SK-N-SH (cell line): Measurements from ENCODE around the gene LRRN4. TPM values are rescaled to one million over a fixed set of nuclear protein-coding genes. Genes with fewer than 3 reads are reported as not detected.

Experiments used
- CTCF ChIA-PET: fragments of 300-600, 350-600 bp; formaldehyde crosslinking; extraction: SDS; loops from one replicate; lab custom pipeline; 2021; lab: Yijun Ruan, JAX
- POLR2A ChIA-PET: fragments of 350-600 bp; sonication (Branson Sonifier 250); formaldehyde crosslinking; extraction: SDS; loops from one replicate; lab custom pipeline; 2020; ENCODE audit warnings: antibody characterized with exemption, inconsistent platforms; lab: Yijun Ruan, JAX
- DNase-seq: peaks from one replicate; pipeline ENCODE4 v3.0.0; 2012
- H2AFZ ChIP-seq: fragments of 200-600 bp; sonication (generic); 2 replicates; pipeline ENCODE4 v1.8.1; 2016; ENCODE audit warnings: antibody characterized with exemption, mild to moderate bottlenecking, low read depth
- H3F3A ChIP-seq: fragments of 200-600 bp; sonication (generic); replicated peaks from 2 replicates; pipeline ENCODE3; 2016; ENCODE audit warnings: antibody characterized with exemption, mild to moderate bottlenecking; ENCODE audit not compliant: insufficient read depth
- H3K27ac ChIP-seq, 2 experiments: fragments of 200-500 bp in 1 of 2; fragments of 200-600 bp in 1 of 2; sonication (Bioruptor generic) in 1 of 2; sonication (generic), shearing (Covaris generic) in 1 of 2; 2 replicates each; pipeline versions ENCODE4 v1.5.1 to v1.6.1; 2014 to 2016; ENCODE audit warnings: low read depth in 2 of 2, inconsistent platforms in 1 of 2, low read length in 1 of 2, mild to moderate bottlenecking in 1 of 2, mixed read lengths in 1 of 2
- H3K27me3 ChIP-seq: fragments of 200-600 bp; sonication (generic), shearing (Covaris generic); 2 replicates; pipeline ENCODE4 v1.6.1; 2016; ENCODE audit warnings: mixed run types; ENCODE audit not compliant: insufficient read depth
- H3K36me3 ChIP-seq, 2 experiments: fragments of 200-500 bp in 1 of 2; fragments of 200-600 bp in 1 of 2; sonication (Bioruptor generic) in 1 of 2; sonication (generic) in 1 of 2; replicated peaks in 1 of 2; 2 replicates each; pipeline versions ENCODE3 to v1.5.1; 2014 to 2016; ENCODE audit warnings: low read length in 1 of 2, mild to moderate bottlenecking in 1 of 2; ENCODE audit not compliant: insufficient read depth in 2 of 2, control insufficient read depth in 1 of 2
- H3K4me1 ChIP-seq, 2 experiments: fragments of 200-500 bp in 1 of 2; fragments of 200-600 bp in 1 of 2; sonication (Bioruptor generic) in 1 of 2; sonication (generic), shearing (Covaris generic) in 1 of 2; 2 replicates each; pipeline versions ENCODE4 v1.5.1 to v1.6.1; 2014 to 2016; ENCODE audit warnings: low read depth in 1 of 2, low read length in 1 of 2, mixed run types in 1 of 2; ENCODE audit not compliant: insufficient read depth in 2 of 2, control insufficient read depth in 1 of 2
- H3K4me2 ChIP-seq: fragments of 200-600 bp; sonication (generic), shearing (Covaris generic); 2 replicates; pipeline ENCODE4 v1.6.1; 2017; ENCODE audit warnings: mixed run types
- H3K4me3 ChIP-seq, 2 experiments: fragments of 200-500 bp in 1 of 2; fragments of 200-600 bp in 1 of 2; sonication (Bioruptor generic) in 1 of 2; sonication (generic), shearing (Covaris generic) in 1 of 2; 2 replicates each; pipeline versions ENCODE4 v1.5.1 to v1.8.1; 2014 to 2016; ENCODE audit warnings: low read depth in 2 of 2, inconsistent platforms in 1 of 2, low read length in 1 of 2, mild to moderate bottlenecking in 1 of 2, mixed read lengths in 1 of 2, moderate library complexity in 1 of 2
- H3K79me2 ChIP-seq: fragments of 200-600 bp; sonication (generic); 2 replicates; pipeline ENCODE4 v1.8.1; 2017; ENCODE audit warnings: mild to moderate bottlenecking; ENCODE audit not compliant: insufficient read depth
- H3K9ac ChIP-seq: fragments of 200-600 bp; sonication (generic); 2 replicates; pipeline ENCODE4 v1.6.1; 2017; ENCODE audit warnings: mixed run types
- H3K9me2 ChIP-seq: fragments of 200-600 bp; sonication (generic); 2 replicates; pipeline ENCODE4 v1.6.1; 2017; ENCODE audit warnings: mixed run types
- H3K9me3 ChIP-seq: fragments of 200-600 bp; sonication (generic); 2 replicates; pipeline ENCODE4 v1.6.1; 2017; ENCODE audit warnings: mixed run types, mild to moderate bottlenecking, moderate library complexity
- H4K20me1 ChIP-seq: fragments of 200-600 bp; sonication (generic); 2 replicates; pipeline ENCODE4 v1.6.1; 2017; ENCODE audit warnings: mild to moderate bottlenecking, mixed run types; ENCODE audit not compliant: insufficient read depth
- EZH2phosphoT487 ChIP-seq: fragments of 200-600 bp; sonication (generic); IDR thresholded peaks from 2 replicates; pipeline ENCODE4 v1.6.1; 2017; ENCODE audit warnings: low read depth, mixed run types, mild to moderate bottlenecking, antibody characterized with exemption, moderate library complexity, borderline replicate concordance
- FOSL2 ChIP-seq: IDR thresholded peaks from 2 replicates; pipeline ENCODE4 v1.4.0; 2012; ENCODE audit warnings: low read depth, mild to moderate bottlenecking, moderate library complexity, borderline replicate concordance
- FOXM1 ChIP-seq: IDR thresholded peaks from 2 replicates; pipeline ENCODE4 v1.4.0; 2012; ENCODE audit warnings: low read depth, mild to moderate bottlenecking
- GABPA ChIP-seq: IDR thresholded peaks from 2 replicates; pipeline ENCODE4 v1.4.0; 2012; ENCODE audit warnings: low read depth, mild to moderate bottlenecking
- IRF3 ChIP-seq: fragments of 150-350 bp; IDR thresholded peaks from 2 replicates; pipeline ENCODE4 v1.6.1; 2016; ENCODE audit warnings: mild to moderate bottlenecking, low read depth, low read length
- JUND ChIP-seq: IDR thresholded peaks from 2 replicates; pipeline ENCODE4 v1.4.0; 2012
- NFIC ChIP-seq: IDR thresholded peaks from 2 replicates; pipeline ENCODE4 v1.4.0; 2012; ENCODE audit warnings: borderline replicate concordance
- RAD21 ChIP-seq: IDR thresholded peaks from 2 replicates; pipeline ENCODE4 v1.6.1; 2012; ENCODE audit warnings: mild to moderate bottlenecking, low read length
- RFX5 ChIP-seq: IDR thresholded peaks from 2 replicates; pipeline ENCODE4 v1.6.1; 2012; ENCODE audit warnings: mild to moderate bottlenecking, improper control_type of control experiment, low read length
- RXRA ChIP-seq: IDR thresholded peaks from 2 replicates; pipeline ENCODE4 v1.4.0; 2012; ENCODE audit warnings: low read depth, mild to moderate bottlenecking, borderline replicate concordance
- TAF1 ChIP-seq: IDR thresholded peaks from 2 replicates; pipeline ENCODE4 v1.6.1; 2012; ENCODE audit warnings: low read depth, mild to moderate bottlenecking, low read length, moderate library complexity, borderline replicate concordance
- TEAD4 ChIP-seq: IDR thresholded peaks from 2 replicates; pipeline ENCODE4 v1.4.0; 2012; ENCODE audit warnings: mild to moderate bottlenecking, borderline replicate concordance; ENCODE audit not compliant: insufficient read depth
- WGBS: methylation state at CpG from one replicate; pipeline ENCODE4 v1.1.6; 2017; ENCODE audit warnings: low lambda C conversion rate; 5-methylcytosine and 5-hydroxymethylcytosine counted together
- polyA plus RNA-seq, 3 experiments: library from polyadenylated mRNA; depleted of rRNA; stranded (reverse); fragments of >200 nt; gene quantifications; 2 replicates each; pipeline ENCODE4 v1.2.3, GENCODE V29; 2012
- TF ChIP-seq, protein P1 (sequence below): IDR thresholded peaks from 2 replicates; pipeline ENCODE4 v1.4.0; 2012; ENCODE audit warnings: low read depth, borderline replicate concordance

The LRRN4 gene
- polyA plus RNA-seq, 1 of the 3 experiments (the other 2 are of a cell fraction) = 0.05 TPM

GRCh38 chr20:6081236-6081635 lies 27.4 kb upstream of the LRRN4 start:
- H3K9me3 ChIP-seq = no peaks in the 10 kb centered on the region

GRCh38 chr20:6079016-6079415 lies 25.2 kb upstream of the LRRN4 start:
- Histone ChIP-seq H3K79me2 (no peaks in the 10 kb centered on the region), H3K4me2 (no peak overlapping the region), H4K20me1 (no peaks in the 10 kb centered on the region), H3K27ac (no peak overlapping the region), H2AFZ (no peak overlapping the region), H3K27me3 (no peaks in the 10 kb centered on the region), H3K9ac (no peak overlapping the region), H3K36me3 (no peaks in the 10 kb centered on the region), H3K4me3 (no peak overlapping the region), H3K9me2 (no peaks in the 10 kb centered on the region), H3F3A (no peaks in the 10 kb centered on the region), H3K4me1 (peaks cover 0 to 4% of the 10 kb centered on the region in 2 experiments; a peak in 1 of 4 replicates)
- no peak for DNase-seq
- POLR2A ChIA-PET = no interaction called here
- WGBS = 45% methylated on average over 2 of the region's 2 CpGs
- TF ChIP-seq TAF1 (no peak), IRF3 (no peak), FOXM1 (no peak), RAD21 (no peak), TEAD4 (no peak), RXRA (no peak), GABPA (no peak), RFX5 (no peak), EZH2phosphoT487 (no peak)
- TF ChIP-seq, all 33 proteins: peak for 0
- H3K9me3 ChIP-seq = no peaks in the 10 kb centered on the region
- CTCF ChIA-PET = interaction anchor here (0.9 to 6.3 kb wide), 10 partner anchors 9 to 1001 kb away, joined by 3 to 84 read pairs (median 4); no protein-coding TSS in a partner anchor

More at GRCh38 chr20:6081236-6081635, 27.4 kb upstream of the LRRN4 start:
- H2AFZ ChIP-seq = no peak overlapping the region
- no peaks in the 10 kb centered on the region for H4K20me1 ChIP-seq
- POLR2A ChIA-PET = no interaction called here
- WGBS = 35% methylated on average over 2 of the region's 2 CpGs
- CTCF ChIA-PET = interaction anchor here (0.6 to 1.3 kb wide), 2 partner anchors 62 to 552 kb away, joined by 3 to 11 read pairs; no protein-coding TSS in a partner anchor
- no peaks in the 10 kb centered on the region for H3K27me3 ChIP-seq
- no peaks in the 10 kb centered on the region for H3K9me2 ChIP-seq
- H3F3A ChIP-seq = no peaks in the 10 kb centered on the region
- no peak for DNase-seq
- H3K9ac ChIP-seq = no peak overlapping the region
- no peak overlapping the region for H3K4me2 ChIP-seq
- H3K4me1 ChIP-seq = no peaks in the 10 kb centered on the region
- TF ChIP-seq, protein P1, sequence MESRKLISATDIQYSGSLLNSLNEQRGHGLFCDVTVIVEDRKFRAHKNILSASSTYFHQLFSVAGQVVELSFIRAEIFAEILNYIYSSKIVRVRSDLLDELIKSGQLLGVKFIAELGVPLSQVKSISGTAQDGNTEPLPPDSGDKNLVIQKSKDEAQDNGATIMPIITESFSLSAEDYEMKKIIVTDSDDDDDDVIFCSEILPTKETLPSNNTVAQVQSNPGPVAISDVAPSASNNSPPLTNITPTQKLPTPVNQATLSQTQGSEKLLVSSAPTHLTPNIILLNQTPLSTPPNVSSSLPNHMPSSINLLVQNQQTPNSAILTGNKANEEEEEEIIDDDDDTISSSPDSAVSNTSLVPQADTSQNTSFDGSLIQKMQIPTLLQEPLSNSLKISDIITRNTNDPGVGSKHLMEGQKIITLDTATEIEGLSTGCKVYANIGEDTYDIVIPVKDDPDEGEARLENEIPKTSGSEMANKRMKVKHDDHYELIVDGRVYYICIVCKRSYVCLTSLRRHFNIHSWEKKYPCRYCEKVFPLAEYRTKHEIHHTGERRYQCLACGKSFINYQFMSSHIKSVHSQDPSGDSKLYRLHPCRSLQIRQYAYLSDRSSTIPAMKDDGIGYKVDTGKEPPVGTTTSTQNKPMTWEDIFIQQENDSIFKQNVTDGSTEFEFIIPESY = no peak
- TF ChIP-seq JUND (0 out of 2 replicates have a peak, but pooled peaks have one; percentile 14), FOSL2 (0 out of 2 replicates have a peak, but pooled peaks have one; percentile 28), NFIC (no peak)
- no peaks in the 10 kb centered on the region for H3K36me3 ChIP-seq
- H3K27ac ChIP-seq = no peak overlapping the region
- H3K79me2 ChIP-seq = no peaks in the 10 kb centered on the region
- H3K4me3 ChIP-seq = no peak overlapping the region
